ENCODE measurements around the gene LBP.

GRCh38 chr20:38301309-38301708 is 45.0 kb upstream of the LBP start:
- TF ChIP-seq POLR2A (IDR thresholded peaks at IDR 0.05; ENCODE audit: low read length), result no peak
- TF ChIP-seq GATA1 (IDR thresholded peaks at IDR 0.05; ENCODE audit: low read depth, low read length), result no peak
